ENCODE measurements around the gene DRC1.

Gene DRC1

DNA sequence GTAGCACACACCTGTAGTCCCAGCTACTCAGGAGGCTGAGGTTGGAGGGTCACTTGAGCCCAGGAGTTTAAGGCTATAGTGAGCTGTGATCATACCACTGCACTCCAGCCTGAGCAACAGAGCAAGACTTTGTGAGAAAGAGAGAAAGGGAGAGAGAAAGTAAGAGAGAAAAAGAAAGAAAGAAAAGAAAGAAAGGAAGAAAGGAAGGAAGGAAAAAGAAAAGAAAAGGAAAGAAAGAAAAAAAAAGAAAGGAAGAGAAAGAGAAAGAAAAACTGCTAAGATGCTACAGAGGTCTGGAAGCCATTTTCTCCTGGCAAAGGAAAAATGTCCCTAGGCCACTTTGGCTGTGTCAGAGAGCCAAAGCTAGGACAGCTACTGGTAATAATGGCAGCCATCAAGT lies 30.6 kb downstream of the DRC1 start:
- H3K9me2 ChIP-seq (replicated peaks; ENCODE audit: insufficient read depth, low read length), result no peaks in the 10 kb centered on the region
- TF ChIP-seq, protein P1, sequence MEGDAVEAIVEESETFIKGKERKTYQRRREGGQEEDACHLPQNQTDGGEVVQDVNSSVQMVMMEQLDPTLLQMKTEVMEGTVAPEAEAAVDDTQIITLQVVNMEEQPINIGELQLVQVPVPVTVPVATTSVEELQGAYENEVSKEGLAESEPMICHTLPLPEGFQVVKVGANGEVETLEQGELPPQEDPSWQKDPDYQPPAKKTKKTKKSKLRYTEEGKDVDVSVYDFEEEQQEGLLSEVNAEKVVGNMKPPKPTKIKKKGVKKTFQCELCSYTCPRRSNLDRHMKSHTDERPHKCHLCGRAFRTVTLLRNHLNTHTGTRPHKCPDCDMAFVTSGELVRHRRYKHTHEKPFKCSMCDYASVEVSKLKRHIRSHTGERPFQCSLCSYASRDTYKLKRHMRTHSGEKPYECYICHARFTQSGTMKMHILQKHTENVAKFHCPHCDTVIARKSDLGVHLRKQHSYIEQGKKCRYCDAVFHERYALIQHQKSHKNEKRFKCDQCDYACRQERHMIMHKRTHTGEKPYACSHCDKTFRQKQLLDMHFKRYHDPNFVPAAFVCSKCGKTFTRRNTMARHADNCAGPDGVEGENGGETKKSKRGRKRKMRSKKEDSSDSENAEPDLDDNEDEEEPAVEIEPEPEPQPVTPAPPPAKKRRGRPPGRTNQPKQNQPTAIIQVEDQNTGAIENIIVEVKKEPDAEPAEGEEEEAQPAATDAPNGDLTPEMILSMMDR (IDR thresholded peaks at IDR 0.05; ENCODE audit: low read length), result no peak
- TF ChIP-seq EZH2phosphoT487 (IDR thresholded peaks at IDR 0.05; ENCODE audit: low read length) (no peak), EZH2 (optimal IDR thresholded peaks at IDR 0.05; ENCODE audit: low read depth, low read length) (no peak)

DNA sequence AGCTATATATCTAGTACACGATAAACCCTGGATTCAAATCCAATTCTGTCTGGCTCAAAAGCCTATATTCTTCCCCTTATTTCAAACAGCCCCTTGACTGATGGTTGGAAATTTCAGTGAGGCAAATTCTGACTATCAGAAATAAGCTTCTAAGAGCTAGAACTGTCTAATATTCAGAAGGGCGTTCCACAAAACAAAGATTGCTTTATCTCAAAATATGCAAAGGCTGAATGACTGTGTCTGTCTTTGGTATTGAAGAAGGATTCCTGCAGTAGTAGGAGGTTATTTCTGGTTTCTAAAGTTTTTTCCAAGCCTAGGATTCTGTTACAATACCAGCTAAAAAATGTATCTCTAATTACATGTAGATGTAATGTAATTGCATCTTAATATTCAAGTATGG lies 31.1 kb downstream of the DRC1 start:
- TF ChIP-seq EZH2phosphoT487 (IDR thresholded peaks at IDR 0.05; ENCODE audit: low read length) (no peak), EZH2 (optimal IDR thresholded peaks at IDR 0.05; ENCODE audit: low read depth, low read length) (no peak)
- TF ChIP-seq, protein P1 (IDR thresholded peaks at IDR 0.05; ENCODE audit: low read length), result no peak
- Histone ChIP-seq H3K9me3 (replicated peaks; ENCODE audit: insufficient read depth, low read length) (no peaks in the 10 kb centered on the region), H3F3A (ENCODE audit: insufficient read depth, low read length) (no peaks in the 10 kb centered on the region), H3K4me1 (ENCODE audit: low read length) (peaks cover 15% of the 10 kb centered on the region; the same call in 1 of the 2 replicates), H3K9ac (ENCODE audit: low read length) (no peak overlapping the region), H3K9me2 (replicated peaks; ENCODE audit: insufficient read depth, low read length) (no peaks in the 10 kb centered on the region), H3K36me3 (replicated peaks; ENCODE audit: insufficient read depth, low read length) (no peaks in the 10 kb centered on the region), H3K27me3 (replicated peaks; ENCODE audit: insufficient read depth, low read length) (no peaks in the 10 kb centered on the region), H3K4me3 (ENCODE audit: low read length) (no peak overlapping the region), H2AFZ (ENCODE audit: low read length) (peak overlapping the region; percentile 48; the same call in 1 of the 2 replicates), H3K79me2 (ENCODE audit: low read length) (no peaks in the 10 kb centered on the region), H3K27ac (ENCODE audit: low read length) (no peak overlapping the region), H4K20me1 (ENCODE audit: insufficient read depth, low read length) (no peaks in the 10 kb centered on the region), H3K4me2 (ENCODE audit: low read depth, low read length) (peak overlapping the region; percentile 22; the same call in 1 of the 2 replicates)
- no peak for DNase-seq

More for the DNA sequence above, 30.6 kb downstream of the DRC1 start:
- H3K4me3 ChIP-seq (ENCODE audit: low read length), result no peak overlapping the region; the same call in 1 of the 2 replicates
- no peaks in the 10 kb centered on the region for H3K9me3 ChIP-seq (replicated peaks; ENCODE audit: insufficient read depth, low read length)
- H3K4me1 ChIP-seq (ENCODE audit: low read length), result peaks cover 15% of the 10 kb centered on the region; the same call in 1 of the 2 replicates
- H3K4me2 ChIP-seq (ENCODE audit: low read depth, low read length), result peak overlapping the region; percentile 22; the same call in 1 of the 2 replicates
- peak overlapping the region; percentile 48; the same call in 1 of the 2 replicates for H2AFZ ChIP-seq (ENCODE audit: low read length)
- H3F3A ChIP-seq (ENCODE audit: insufficient read depth, low read length), result no peaks in the 10 kb centered on the region
- H3K27ac ChIP-seq (ENCODE audit: low read length), result no peak overlapping the region; the same call in 1 of the 2 replicates
- H3K36me3 ChIP-seq (replicated peaks; ENCODE audit: insufficient read depth, low read length), result no peaks in the 10 kb centered on the region
- H4K20me1 ChIP-seq (ENCODE audit: insufficient read depth, low read length), result no peaks in the 10 kb centered on the region
- no peak overlapping the region for H3K9ac ChIP-seq (ENCODE audit: low read length)
- H3K27me3 ChIP-seq (replicated peaks; ENCODE audit: insufficient read depth, low read length), result no peaks in the 10 kb centered on the region
- no peaks in the 10 kb centered on the region for H3K79me2 ChIP-seq (ENCODE audit: low read length)
- DNase-seq, result no peak

DNA sequence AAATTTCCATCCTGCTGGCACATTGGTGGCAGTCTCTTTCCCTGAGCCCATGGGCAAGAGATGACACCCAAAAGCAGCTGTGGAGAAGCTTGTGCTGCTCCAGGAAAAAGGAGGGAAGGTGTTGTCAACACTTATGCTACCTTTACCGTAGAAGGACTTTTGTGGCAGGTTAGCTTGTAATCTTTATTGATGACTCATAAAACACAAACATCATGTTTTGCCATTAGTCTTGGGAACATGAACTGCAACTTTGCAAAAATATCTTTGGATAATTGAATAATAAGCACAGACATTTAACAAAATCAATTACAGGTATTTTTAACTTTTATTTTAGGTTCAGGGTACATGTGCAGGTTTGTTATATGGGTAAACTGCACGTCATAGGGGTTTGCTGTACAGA lies 33.4 kb downstream of the DRC1 start:
- Histone ChIP-seq H3K9me3 (replicated peaks; ENCODE audit: insufficient read depth, low read length) (no peaks in the 10 kb centered on the region), H4K20me1 (ENCODE audit: insufficient read depth, low read length) (no peaks in the 10 kb centered on the region), H3K4me2 (ENCODE audit: low read depth, low read length) (no peak overlapping the region), H3F3A (ENCODE audit: insufficient read depth, low read length) (no peaks in the 10 kb centered on the region), H3K27me3 (replicated peaks; ENCODE audit: insufficient read depth, low read length) (no peaks in the 10 kb centered on the region), H2AFZ (ENCODE audit: low read length) (no peak overlapping the region), H3K27ac (ENCODE audit: low read length) (no peak overlapping the region), H3K4me1 (ENCODE audit: low read length) (peaks cover 15% of the 10 kb centered on the region; the same call in 1 of the 2 replicates), H3K4me3 (ENCODE audit: low read length) (no peak overlapping the region), H3K9me2 (replicated peaks; ENCODE audit: insufficient read depth, low read length) (no peaks in the 10 kb centered on the region), H3K36me3 (replicated peaks; ENCODE audit: insufficient read depth, low read length) (no peaks in the 10 kb centered on the region), H3K9ac (ENCODE audit: low read length) (no peak overlapping the region), H3K79me2 (ENCODE audit: low read length) (no peaks in the 10 kb centered on the region)
- no peak for DNase-seq
- TF ChIP-seq EZH2 (optimal IDR thresholded peaks at IDR 0.05; ENCODE audit: low read depth, low read length) (no peak), EZH2phosphoT487 (IDR thresholded peaks at IDR 0.05; ENCODE audit: low read length) (no peak)
- TF ChIP-seq, protein P1 (IDR thresholded peaks at IDR 0.05; ENCODE audit: low read length), result no peak
